Measurements from ENCODE around the gene PLCL1. TPM values are rescaled to one million over a fixed set of nuclear protein-coding genes. Genes with fewer than 3 reads are reported as not detected.

Gene PLCL1
- total and polyA plus RNA-seq, 12 donors, result 17.3 to 131 (median 102) TPM

DNA sequence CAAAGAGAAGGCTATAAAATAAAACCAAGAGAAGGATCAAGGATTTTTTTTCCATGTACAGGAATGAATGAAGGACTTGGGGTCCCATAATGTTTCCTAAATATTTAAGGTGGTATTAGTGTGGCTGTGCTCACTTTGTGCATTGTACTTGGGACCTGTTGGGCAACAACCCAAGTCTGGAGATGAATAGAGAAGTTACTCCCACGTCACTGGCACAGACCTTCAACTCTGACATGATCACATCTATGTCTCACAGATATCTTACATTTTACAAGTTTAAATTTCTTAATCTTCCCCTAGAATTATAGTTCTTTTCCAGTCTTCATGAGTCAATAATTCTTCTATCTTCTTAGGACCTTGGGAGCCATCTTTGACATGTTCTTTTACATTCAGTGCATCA, 133.4 kb downstream of the PLCL1 start:
- TF ChIP-seq, protein P1, sequence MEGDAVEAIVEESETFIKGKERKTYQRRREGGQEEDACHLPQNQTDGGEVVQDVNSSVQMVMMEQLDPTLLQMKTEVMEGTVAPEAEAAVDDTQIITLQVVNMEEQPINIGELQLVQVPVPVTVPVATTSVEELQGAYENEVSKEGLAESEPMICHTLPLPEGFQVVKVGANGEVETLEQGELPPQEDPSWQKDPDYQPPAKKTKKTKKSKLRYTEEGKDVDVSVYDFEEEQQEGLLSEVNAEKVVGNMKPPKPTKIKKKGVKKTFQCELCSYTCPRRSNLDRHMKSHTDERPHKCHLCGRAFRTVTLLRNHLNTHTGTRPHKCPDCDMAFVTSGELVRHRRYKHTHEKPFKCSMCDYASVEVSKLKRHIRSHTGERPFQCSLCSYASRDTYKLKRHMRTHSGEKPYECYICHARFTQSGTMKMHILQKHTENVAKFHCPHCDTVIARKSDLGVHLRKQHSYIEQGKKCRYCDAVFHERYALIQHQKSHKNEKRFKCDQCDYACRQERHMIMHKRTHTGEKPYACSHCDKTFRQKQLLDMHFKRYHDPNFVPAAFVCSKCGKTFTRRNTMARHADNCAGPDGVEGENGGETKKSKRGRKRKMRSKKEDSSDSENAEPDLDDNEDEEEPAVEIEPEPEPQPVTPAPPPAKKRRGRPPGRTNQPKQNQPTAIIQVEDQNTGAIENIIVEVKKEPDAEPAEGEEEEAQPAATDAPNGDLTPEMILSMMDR (IDR thresholded peaks at IDR 0.05), result no peak
- no peaks in the 10 kb centered on the region for H3K27me3 ChIP-seq
- peaks cover 0 to 29% (median 7%) of the 10 kb centered on the region in 9 donors for H3K4me1 ChIP-seq
- DNase-seq, result no peak
- intact Hi-C loops (cut with DNase I), result no loop called here
- H3K36me3 ChIP-seq, result no peaks in the 10 kb centered on the region
- 56 to 58% methylated on average over 1 of the region's 1 CpG for WGBS, 2 donors
- no peak overlapping the region for H3K4me3 ChIP-seq
- ATAC-seq, result no peak
- no peak overlapping the region for H3K27ac ChIP-seq
- H3K9me3 ChIP-seq, result no peaks in the 10 kb centered on the region

GRCh38 chr2:197938555-197938954, 134.2 kb downstream of the PLCL1 start:
- intact Hi-C loops (cut with DNase I), result no loop called here
- Histone ChIP-seq H3K27ac (no peak overlapping the region), H3K9me3 (no peaks in the 10 kb centered on the region), H3K4me3 (no peak overlapping the region), H3K27me3 (no peaks in the 10 kb centered on the region), H3K4me1 (peaks cover 0 to 29% (median 7%) of the 10 kb centered on the region in 9 donors), H3K36me3 (no peaks in the 10 kb centered on the region)
- ATAC-seq (no peak), DNase-seq (no peak)
- TF ChIP-seq, protein P1 (IDR thresholded peaks at IDR 0.05), result no peak
- WGBS, 2 donors, result 92% methylated on average over 1 of the region's 1 CpG

DNA sequence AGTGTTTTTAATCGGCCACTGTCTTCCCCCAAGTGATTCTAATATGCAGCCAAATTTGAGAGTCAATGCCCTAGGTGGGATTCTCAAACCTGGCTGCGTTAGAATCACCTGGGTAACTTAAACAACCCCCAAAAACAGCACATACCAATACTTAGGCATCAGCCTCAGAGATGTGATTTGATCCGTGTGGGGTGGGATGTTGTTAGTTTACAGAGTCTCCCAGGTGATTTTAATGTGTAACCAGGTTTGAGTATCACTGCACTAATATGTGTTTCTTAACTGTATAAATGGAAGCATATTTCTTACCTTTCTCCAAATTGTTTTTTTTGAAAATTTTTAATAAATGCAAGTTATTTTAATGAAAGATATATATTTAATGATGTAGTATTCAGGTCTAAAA, 135.4 kb downstream of the PLCL1 start:
- ATAC-seq (no peak), DNase-seq (no peak)
- Histone ChIP-seq H3K27ac (no peak overlapping the region), H3K4me1 (peaks cover 0 to 41% (median 12%) of the 10 kb centered on the region in 9 donors), H3K9me3 (no peaks in the 10 kb centered on the region), H3K27me3 (no peaks in the 10 kb centered on the region), H3K36me3 (no peaks in the 10 kb centered on the region), H3K4me3 (no peak overlapping the region)
- 77 to 82% methylated on average over 3 of the region's 3 CpGs for WGBS, 2 donors
- intact Hi-C loops (cut with DNase I), result no loop called here
- TF ChIP-seq, protein P1 (IDR thresholded peaks at IDR 0.05), result no peak

- Histone ChIP-seq H3K36me3 (no peaks in the 10 kb centered on the region), H3K9me3 (no peaks in the 10 kb centered on the region), H3K4me1 (peaks cover 0 to 45% (median 15%) of the 10 kb centered on the region in 9 donors), H3K4me3 (no peak overlapping the region), H3K27ac (no peak overlapping the region), H3K27me3 (no peaks in the 10 kb centered on the region)
- TF ChIP-seq, protein P1 (IDR thresholded peaks at IDR 0.05), result no peak
- intact Hi-C loops (cut with DNase I), result no loop called here
- ATAC-seq (no peak), DNase-seq (no peak)
- WGBS, 2 donors, result 94 to 96% methylated on average over 1 of the region's 1 CpG
These were observed 136.0 kb downstream of the PLCL1 start for GRCh38 chr2:197940382-197940781.
